Breast epithelium (tissue), 3 donors: ENCODE results near the gene ARHGEF7.

Source experiments
- CTCF ChIP-seq, 3 donors: fragments of 450-650 bp; IDR thresholded peaks; one replicate each; pipeline ENCODE4 v1.5.1; 2016 to 2017; ENCODE audit warnings: antibody characterized with exemption in 3 of 3, mild to moderate bottlenecking in 3 of 3, moderate library complexity in 3 of 3
- POLR2A ChIP-seq: fragments of 450-650 bp; IDR thresholded peaks from one replicate; pipeline ENCODE4 v1.6.1; 2016; ENCODE audit warnings: antibody characterized with exemption, mild to moderate bottlenecking, moderate library complexity
- POLR2AphosphoS5 ChIP-seq, 3 donors: sonication (generic); formaldehyde crosslinking; IDR thresholded peaks; one replicate each; pipeline ENCODE4 v1.6.1; 2017; ENCODE audit warnings: antibody characterized with exemption in 3 of 3

GRCh38 chr13:111093136-111093535, 22.0 kb upstream of the ARHGEF7 start:
- no peak for TF ChIP-seq CTCF (IDR thresholded peaks at IDR 0.05)
- TF ChIP-seq POLR2AphosphoS5 (IDR thresholded peaks at IDR 0.05), result no peak
- TF ChIP-seq POLR2A, result no peak
